Hepatic stellate cell (primary cell): ENCODE data around the gene DCTN3.

Experiments
- DNase-seq: peaks from one replicate; pipeline ENCODE4 v3.0.0; 2011; ENCODE audit warnings: low spot score

DCTN3 gene

GRCh38 chr9:34623374-34624235 is 3.3 kb upstream of the DCTN3 start:
- DNase-seq: no peak

- no peak for DNase-seq
These were observed 5.2 kb downstream of the DCTN3 start for GRCh38 chr9:34615132-34615531.

DNA sequence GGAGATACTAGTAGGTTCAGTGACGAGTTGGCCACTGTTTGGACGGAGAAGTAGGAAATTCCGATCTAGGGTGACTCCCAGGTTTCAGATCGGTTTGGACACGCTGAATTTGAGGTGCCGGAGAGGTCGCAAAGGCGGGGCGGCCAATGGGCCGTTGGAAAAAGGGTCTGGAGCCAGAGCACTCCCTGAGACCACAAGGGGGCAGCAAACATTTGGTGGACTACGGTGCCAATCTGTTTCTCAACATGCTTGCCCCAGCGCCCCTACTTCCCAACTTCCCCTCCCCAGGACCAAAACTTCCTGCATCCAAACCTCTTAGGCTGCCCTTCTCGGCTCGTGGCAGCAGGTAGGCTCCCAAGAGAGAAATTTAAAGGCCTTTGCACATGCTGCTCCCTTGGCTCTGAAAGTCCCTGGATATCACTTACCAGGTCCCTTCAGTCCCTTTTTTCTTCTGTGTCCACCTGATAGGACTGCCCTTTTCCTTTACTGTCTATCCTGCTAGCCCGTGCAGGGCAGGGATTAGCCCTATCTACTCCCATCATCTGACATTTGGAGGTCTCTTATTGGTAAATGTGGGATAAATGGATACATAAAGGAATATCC is 7.4 kb downstream of the DCTN3 start:
- DNase-seq: peak; percentile 82

GRCh38 chr9:34611811-34612787 is 8.2 kb downstream of the DCTN3 start, which contains the start of gene RPP25L:
RPP25L (minus strand) TSS chr9:34612097; CDS start chr9:34611296, 801 bp downstream.
- peak; percentile 94 for DNase-seq

GRCh38 chr9:34611251-34611810 is 9.0 kb downstream of the DCTN3 start:
- no peak for DNase-seq

DNA sequence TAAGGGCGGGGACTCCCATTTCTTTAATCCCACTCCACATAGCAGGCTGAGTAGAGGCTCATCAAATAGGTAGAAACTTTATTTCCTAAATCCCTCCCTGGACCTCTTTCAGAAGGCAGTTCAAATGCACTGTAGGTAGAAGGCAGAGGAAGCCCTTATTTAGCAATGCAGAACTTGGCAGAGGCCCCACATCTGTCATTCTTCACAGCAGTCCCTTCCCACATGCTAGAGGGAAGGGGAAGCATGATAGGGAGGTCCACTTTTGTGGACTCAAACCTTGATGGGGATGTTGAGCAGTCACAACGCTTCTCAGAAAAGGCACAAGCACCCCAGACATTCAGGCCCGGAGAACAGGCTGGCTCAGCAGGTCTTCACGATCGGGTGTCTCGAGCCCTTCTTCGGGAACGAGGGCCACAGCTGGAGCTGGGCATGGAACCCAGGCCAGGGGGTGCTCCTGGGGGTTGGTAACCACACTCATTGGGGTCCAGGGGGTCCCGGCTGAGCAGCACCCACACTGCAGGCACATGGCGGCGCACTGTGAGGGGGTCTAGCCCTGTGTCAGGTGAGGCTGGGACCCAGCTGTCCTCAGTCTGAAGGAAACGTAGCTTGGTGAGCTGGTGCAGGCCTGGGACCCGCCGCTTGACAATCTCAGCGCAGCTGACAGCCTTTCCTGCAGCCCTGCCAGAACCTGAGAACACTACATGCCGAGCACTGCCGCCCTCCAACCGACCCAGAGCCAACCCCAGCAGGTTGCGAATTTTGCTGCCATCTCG is 9.7 kb downstream of the DCTN3 start:
- no peak for DNase-seq

- DNase-seq: no peak
These were observed 13.0 kb downstream of the DCTN3 start for GRCh38 chr9:34607331-34607730.

DNA sequence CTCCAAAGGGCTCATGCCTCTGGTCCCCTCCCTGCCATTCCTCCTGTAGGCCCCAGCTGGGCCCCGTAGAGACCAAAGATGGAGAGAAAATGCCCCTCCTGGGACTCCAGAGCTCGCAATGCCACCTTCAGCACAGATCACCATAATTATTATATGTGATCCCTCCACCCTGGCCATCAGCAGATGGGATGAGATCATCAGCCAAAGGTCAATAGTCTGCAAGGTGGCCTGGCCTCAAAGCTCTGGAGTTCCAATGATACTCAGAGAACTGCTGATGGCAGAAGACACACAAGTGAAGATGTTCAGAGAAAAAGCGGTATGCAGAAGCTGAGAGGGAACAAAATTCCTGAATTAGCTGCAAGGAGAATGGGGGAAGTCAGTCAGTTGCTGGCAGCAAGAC is 13.4 kb downstream of the DCTN3 start:
- DNase-seq: no peak

DNA sequence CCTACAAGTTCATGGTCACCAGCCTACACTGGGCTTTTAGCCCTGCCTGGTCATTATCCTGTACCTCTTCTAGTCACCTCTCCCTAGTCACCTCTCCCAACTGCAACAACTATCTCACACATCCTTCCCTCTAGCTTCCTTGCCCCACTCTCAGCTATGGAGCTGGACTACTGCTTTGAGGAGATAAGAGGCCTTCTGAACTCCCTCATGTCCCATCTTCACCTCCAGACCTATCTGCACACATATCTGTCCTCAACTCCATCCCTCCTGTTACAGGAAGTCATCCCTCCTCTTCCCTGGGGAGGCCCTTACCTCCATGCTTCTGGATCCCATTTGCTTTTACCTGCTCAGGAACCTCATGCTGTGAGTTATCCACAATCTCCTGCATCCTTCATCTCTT is 14.1 kb downstream of the DCTN3 start:
- DNase-seq: no peak

- peak; percentile 87 for DNase-seq
These were observed 16.6 kb downstream of the DCTN3 start for GRCh38 chr9:34603610-34604231.

GRCh38 chr9:34601937-34602573 is 18.2 kb downstream of the DCTN3 start:
- DNase-seq: no peak

DNA sequence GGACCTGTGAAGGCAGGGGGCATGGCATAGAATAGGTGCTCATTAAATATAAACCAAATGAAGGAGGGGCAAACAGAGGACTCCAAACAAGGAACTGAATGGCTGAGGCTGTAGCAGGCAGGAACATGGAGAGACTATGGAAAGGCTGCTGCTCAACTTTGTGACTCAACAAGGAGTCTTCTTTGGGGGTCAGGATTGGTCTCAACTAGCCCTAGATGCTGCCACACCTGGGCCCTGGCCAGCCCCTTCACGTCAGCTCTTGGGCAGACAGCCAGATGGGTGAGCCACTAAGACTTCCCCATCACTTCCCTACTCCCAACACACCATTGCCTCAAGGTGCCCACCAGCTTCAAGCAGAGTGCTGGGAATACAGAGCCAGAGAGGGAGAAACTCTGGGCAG is 19.4 kb downstream of the DCTN3 start:
- no peak for DNase-seq

GRCh38 chr9:34599546-34599945 is 20.7 kb downstream of the DCTN3 start:
- no peak for DNase-seq

- no peak for DNase-seq
These were observed 26.1 kb downstream of the DCTN3 start for GRCh38 chr9:34594177-34594576.

DNA sequence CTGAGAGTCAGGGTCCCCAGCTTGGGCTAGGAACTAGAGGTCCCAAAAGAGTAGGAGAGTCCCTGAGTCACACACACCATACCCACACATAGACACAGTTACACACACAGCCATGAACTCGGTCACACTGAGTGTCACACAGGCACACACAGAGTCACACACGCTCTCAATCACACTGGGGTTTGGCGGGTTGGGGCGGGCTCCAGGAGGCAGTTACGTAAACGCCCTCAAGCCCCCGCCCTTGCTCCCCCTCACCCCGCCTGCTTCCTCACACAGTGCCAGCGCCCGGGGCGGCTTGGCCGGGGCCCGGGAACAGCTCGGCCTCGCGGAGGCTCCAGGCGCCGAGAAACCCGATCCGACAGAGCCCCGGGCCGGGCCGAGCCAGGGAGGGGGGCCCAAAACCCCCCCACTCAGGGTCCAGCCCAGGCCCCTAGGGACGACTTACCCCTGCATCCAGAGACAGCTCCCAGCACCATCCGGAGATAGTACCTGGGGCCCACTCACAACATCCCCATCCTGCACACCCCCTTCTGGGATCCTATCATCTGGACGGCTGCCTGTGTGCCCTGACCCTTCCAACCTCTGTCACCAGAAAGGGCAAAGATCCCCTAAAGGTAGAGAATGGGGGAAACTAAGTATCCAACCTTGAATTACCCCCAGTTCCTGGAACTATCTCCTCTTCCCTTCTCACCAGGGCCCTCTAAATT is 27.2 kb downstream of the DCTN3 start:
- no peak for DNase-seq

GRCh38 chr9:34591917-34592866 is 28.1 kb downstream of the DCTN3 start:
- no peak for DNase-seq

GRCh38 chr9:34591248-34591916 is 28.9 kb downstream of the DCTN3 start:
- peak; percentile 90 for DNase-seq
